GM10847 (cell line): ENCODE results near the gene ZNF221.

Experiments used
- POLR2A ChIP-seq: IDR thresholded peaks from 2 replicates; pipeline ENCODE4 v1.6.1; 2011; ENCODE audit not compliant: insufficient read length; ENCODE audit errors: extremely low read depth

The ZNF221 gene

GRCh38 chr19:44007473-44007872 lies 56.4 kb downstream of the ZNF221 start:
- no peak for TF ChIP-seq POLR2A

- no peak for TF ChIP-seq POLR2A
These were observed 59.4 kb downstream of the ZNF221 start for GRCh38 chr19:44010468-44010867.
